ENCODE measurements around the gene CCDC183.
"Not testable (repeated sequence)": the region's sequence is repeated elsewhere in the genome, so short reads cannot be mapped to it uniquely, and the experiment has no call there.

CCDC183 gene

DNA sequence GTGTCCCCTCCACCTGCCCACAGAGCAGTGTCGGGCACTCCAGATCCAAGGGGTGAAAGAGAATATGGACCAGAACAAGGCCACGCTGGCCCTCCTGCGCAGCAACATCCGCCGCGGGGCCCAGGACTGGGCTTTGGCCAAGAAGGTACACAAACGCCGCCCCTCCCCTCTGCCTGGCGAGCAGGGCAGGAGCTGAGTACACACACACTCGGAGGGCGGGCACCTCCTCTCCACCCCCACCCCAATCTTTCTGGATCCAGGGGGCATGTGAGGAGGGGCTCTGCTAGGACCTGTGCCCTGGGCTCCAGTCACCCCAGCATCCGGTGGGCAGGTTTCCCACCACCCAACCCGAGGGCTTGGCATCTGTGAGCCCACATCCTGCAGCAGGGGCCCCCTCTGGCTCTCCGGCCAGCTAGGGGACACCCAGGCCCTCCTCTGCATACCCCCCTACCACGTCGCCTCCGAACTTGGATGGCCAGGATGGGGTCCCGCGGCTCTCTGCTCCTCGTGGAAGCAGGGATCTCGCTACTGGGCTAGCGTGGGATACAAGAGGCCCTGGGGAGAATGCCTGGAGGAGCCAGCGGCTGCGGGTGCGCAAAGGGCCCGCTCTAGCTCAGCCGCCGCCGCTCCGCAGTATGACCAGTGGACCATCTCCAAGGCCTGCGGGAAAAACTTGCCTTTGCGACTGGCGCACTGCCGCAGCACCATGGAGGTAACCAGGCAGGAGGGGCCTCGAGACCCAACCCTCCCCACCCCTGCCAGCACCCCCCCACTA lies 3.1 kb downstream of the CCDC183 start:
- Mint-ChIP-seq H3K4me3 (peak overlapping the region; percentile 17), H3K4me1 (peaks cover 12% of the 10 kb centered on the region), H3K27me3 (peaks cover 19% of the 10 kb centered on the region), H3K36me3 (ENCODE audit: low read depth) (no peaks in the 10 kb centered on the region), H3K9me3 (no peaks in the 10 kb centered on the region), H3K27ac (no peak overlapping the region)
- ATAC-seq (no peak), DNase-seq (no peak)

GRCh38 chr9:136799854-136800657 lies 3.9 kb downstream of the CCDC183 start:
- DNase-seq (peak; percentile 89), ATAC-seq (peak; percentile 63)
- Mint-ChIP-seq H3K27me3 (peaks cover 19% of the 10 kb centered on the region), H3K4me3 (peak overlapping the region; percentile 77), H3K27ac (no peak overlapping the region), H3K9me3 (no peaks in the 10 kb centered on the region), H3K36me3 (ENCODE audit: low read depth) (no peaks in the 10 kb centered on the region), H3K4me1 (peaks cover 12% of the 10 kb centered on the region)

DNA sequence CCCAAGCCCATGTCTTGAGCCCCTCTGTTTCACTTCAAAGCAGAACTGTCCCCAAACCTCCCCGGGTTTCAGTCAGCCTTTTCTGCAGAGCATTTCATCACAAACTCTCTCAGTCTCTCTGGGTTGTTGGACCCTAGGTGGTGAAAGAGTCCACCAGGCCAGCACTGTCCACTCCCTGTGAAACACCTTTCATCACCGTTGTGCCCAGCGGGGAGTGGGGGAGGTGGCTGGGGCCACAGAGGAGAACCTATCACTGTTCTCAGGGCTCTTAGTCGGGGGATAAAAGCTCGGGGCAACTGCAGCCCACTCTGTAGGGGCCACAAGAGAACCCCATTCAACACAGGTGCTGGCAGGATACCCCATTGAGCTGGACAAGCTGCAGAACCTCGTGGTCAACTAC lies 6.2 kb downstream of the CCDC183 start:
- Mint-ChIP-seq H3K27me3 (peaks cover 19% of the 10 kb centered on the region), H3K4me1 (peaks cover 21% of the 10 kb centered on the region), H3K9me3 (no peaks in the 10 kb centered on the region), H3K27ac (no peak overlapping the region), H3K36me3 (ENCODE audit: low read depth) (no peaks in the 10 kb centered on the region), H3K4me3 (no peak overlapping the region)
- DNase-seq (no peak), ATAC-seq (no peak)

DNA sequence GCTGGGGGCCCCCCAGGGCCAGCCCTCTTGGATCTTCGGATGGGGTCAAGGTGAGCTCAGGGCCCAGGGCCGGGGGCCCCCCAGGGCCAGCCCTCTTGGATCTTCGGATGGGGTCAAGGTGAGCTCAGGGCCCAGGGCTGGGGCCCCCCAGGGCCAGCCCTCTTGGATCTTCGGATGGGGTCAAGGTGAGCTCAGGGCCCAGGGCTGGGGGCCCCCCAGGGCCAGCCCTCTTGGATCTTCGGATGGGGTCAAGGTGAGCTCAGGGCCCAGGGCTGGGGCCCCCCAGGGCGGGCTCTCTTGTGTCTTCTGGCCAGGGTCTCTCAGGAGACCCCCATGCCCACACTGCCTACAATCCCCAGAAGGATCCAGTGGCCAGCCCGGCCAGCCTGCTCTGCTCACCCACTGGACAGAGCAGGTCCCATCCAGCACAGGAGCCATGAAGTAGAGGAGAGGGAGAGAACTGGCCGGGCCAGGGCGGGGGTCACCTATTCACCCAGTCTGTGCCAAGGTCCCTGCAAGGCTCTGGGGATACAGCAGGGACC lies 6.9 kb downstream of the CCDC183 start:
- H3K36me3 Mint-ChIP-seq (ENCODE audit: low read depth); DNase-seq; ATAC-seq; H3K9me3 Mint-ChIP-seq; H3K4me3 Mint-ChIP-seq; H3K27ac Mint-ChIP-seq: not testable (repeated sequence)
- Mint-ChIP-seq H3K4me1 (peaks cover 21% of the 10 kb centered on the region), H3K27me3 (peaks cover 19% of the 10 kb centered on the region)

GRCh38 chr9:136803551-136804508 lies 7.7 kb downstream of the CCDC183 start:
- Mint-ChIP-seq H3K9me3 (no peaks in the 10 kb centered on the region), H3K4me3 (no peak overlapping the region), H3K27ac (no peak overlapping the region), H3K4me1 (peaks cover 22% of the 10 kb centered on the region), H3K36me3 (ENCODE audit: low read depth) (no peaks in the 10 kb centered on the region), H3K27me3 (peaks cover 19% of the 10 kb centered on the region)
- no peak for DNase-seq
- no peak for ATAC-seq

DNA sequence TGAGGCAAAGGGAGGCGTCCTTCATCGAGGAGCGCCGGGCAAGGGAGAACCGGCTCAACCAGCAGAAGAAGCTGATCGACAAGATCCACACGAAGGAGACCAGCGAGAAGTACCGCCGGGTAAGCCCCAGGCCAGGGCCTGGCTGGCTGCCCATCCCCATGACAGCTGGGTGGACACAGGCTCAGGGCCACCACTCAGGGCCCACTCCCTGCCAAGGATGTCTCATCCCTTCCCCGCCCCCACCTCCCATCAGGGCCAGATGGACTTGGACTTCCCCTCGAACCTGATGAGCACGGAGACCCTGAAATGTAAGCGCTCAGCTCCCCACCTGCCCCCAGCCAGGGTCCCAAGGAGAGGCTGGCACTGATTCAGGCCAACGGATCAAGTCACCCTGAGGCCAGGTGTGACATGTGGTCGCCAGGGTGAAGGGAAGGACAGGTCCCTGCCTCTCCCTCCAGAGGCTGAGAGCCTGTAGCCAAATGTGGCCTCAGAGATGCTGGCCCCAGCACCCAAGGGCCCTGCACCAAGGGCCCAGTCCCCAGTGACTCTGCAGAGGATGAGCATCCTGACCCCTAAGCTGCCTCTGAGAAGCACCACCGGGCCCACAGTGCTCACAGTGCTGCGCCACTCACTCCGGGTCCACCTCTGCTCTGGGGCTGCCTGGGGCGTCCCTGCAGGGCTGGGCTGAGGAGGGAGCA lies 8.5 kb downstream of the CCDC183 start:
- Mint-ChIP-seq H3K9me3 (no peaks in the 10 kb centered on the region), H3K36me3 (ENCODE audit: low read depth) (peaks cover 2% of the 10 kb centered on the region), H3K27ac (no peak overlapping the region), H3K4me3 (no peak overlapping the region), H3K4me1 (peaks cover 31% of the 10 kb centered on the region), H3K27me3 (peaks cover 19% of the 10 kb centered on the region)
- DNase-seq (no peak), ATAC-seq (no peak)

DNA sequence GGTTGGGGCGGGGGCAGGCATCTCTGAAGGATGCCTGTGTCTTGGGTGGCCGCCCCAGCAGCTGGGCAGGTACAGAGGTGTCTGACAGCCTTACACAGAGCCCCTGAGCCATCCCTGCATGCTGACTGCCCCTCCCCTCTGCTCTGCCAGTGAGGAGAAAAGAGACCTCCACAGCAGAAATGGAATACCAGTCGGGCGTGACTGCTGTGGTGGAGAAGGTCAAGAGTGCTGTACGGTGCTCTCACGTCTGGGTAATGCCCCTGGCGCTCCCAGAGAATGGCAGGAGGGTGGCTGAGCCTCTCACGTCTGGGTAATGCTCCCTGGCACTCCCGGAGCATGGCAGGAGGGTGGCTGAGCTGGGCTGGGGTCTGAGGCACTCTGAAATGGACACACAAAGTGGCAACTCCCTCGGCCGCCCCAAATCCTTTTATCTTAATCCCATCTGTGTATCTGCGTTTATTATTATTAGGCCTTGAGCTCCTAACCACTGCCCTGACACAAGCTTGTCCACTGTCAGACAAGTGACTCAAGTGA lies 9.1 kb downstream of the CCDC183 start:
- Mint-ChIP-seq H3K4me1 (peaks cover 34% of the 10 kb centered on the region), H3K27ac (no peak overlapping the region), H3K4me3 (peak overlapping the region; percentile 6), H3K27me3 (peaks cover 17% of the 10 kb centered on the region), H3K9me3 (no peaks in the 10 kb centered on the region), H3K36me3 (ENCODE audit: low read depth) (peaks cover 8% of the 10 kb centered on the region)
- ATAC-seq (no peak), DNase-seq (no peak)

DNA sequence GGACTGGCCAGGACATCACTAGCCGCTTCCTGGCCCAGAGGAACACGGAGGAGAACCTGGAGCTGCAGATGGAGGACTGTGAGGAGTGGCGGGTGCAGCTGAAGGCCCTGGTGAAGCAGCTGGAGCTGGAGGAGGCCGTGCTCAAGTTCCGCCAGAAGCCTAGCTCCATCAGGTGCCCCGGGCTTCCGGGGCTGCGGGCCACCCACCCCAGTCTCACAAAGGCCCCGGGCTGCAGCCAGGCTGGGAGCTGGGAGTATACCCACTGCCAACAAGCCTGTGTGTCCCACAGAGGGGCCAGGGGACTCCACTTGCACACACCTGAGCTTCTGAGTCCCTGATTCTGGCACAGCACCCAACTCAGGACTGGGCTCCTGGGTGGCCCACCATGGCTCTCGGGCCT lies 9.9 kb downstream of the CCDC183 start:
- H3K36me3 Mint-ChIP-seq (ENCODE audit: low read depth) = peaks cover 12% of the 10 kb centered on the region
- no peak overlapping the region for H3K27ac Mint-ChIP-seq
- no peak for DNase-seq
- no peaks in the 10 kb centered on the region for H3K9me3 Mint-ChIP-seq
- peak overlapping the region; percentile 85 for H3K4me3 Mint-ChIP-seq
- ATAC-seq = no peak
- peaks cover 31% of the 10 kb centered on the region for H3K4me1 Mint-ChIP-seq
- peaks cover 10% of the 10 kb centered on the region for H3K27me3 Mint-ChIP-seq

DNA sequence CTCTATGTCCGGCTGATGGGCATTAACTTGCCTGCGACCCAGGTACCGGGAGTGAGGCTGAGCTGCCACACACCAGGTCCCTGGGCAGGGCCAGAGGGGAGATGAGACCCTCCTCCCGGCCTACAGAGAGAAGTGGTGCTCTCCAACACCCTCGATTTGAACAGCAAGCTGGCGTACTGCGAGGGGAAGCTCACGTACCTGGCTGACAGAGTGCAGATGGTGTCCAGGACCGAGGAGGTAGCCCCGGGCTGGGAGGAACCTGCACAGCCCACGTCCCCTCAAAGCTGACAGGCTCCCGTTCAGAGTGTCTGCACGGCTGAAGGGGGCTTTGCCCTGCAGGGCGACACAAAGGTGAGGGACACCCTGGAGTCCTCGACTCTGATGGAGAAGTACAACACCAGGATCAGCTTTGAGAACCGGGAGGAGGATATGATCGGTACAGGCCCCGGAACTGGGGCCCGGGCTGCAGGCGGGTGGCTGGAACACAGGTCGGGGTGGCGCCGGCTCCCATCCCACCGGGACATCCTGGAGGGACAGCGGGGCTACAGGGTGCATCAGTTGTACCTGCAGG lies 10.6 kb downstream of the CCDC183 start:
- Mint-ChIP-seq H3K27ac (peak overlapping the region; percentile 89), H3K9me3 (no peaks in the 10 kb centered on the region), H3K27me3 (peaks cover 6% of the 10 kb centered on the region), H3K4me3 (peak overlapping the region; percentile 85), H3K36me3 (ENCODE audit: low read depth) (peaks cover 12% of the 10 kb centered on the region), H3K4me1 (peaks cover 29% of the 10 kb centered on the region)
- ATAC-seq (no peak), DNase-seq (no peak)

GRCh38 chr9:136807281-136808074 lies 11.3 kb downstream of the CCDC183 start, which contains the start of gene RABL6:
Gene RABL6, plus strand, starts transcription at chr9:136807948. Its CDS starts 249 bp downstream, at chr9:136808197.
- ATAC-seq (peak; percentile 85), DNase-seq (peak; percentile 83)
- Mint-ChIP-seq H3K27ac (peak within 1 kb of the TSS; percentile 89), H3K36me3 (ENCODE audit: low read depth) (peaks cover 12% of the 10 kb centered on the region), H3K9me3 (no peaks in the 10 kb centered on the region), H3K27me3 (no peaks in the 10 kb centered on the region), H3K4me3 (peak within 1 kb of the TSS; percentile 85), H3K4me1 (peaks cover 29% of the 10 kb centered on the region)

DNA sequence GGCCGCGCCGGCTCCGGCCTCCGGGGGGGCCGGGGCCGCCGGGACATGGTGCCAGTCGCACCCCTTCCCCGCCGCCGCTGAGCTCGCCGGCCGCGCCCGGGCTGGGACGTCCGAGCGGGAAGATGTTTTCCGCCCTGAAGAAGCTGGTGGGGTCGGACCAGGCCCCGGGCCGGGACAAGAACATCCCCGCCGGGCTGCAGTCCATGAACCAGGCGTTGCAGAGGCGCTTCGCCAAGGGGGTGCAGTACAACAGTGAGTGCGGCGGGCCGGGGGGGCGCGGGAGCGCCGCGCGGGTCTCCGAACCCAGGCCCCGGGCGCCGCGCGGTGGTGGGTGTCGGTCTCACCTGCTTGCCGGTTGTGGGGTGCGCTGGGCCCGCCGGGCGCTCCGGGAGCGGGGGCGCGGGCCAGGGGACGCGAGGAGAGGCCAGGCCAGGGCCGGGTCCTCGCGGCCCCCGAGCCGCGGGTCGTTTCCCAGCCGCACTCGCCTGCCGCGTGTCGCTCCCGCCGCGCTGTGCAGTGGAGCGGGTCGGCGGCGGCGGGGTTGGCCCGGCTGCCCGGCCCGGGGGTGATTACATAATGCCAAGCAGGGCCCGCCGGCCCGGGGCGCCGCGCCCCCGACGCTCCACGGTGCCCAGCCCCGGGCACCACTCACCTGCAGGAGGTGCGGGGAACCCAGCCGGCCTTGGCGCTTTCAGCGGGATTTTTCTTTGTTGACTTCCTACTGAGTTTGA lies 12.1 kb downstream of the CCDC183 start:
- ATAC-seq (peak; percentile 11), DNase-seq (peak; percentile 51)
- Mint-ChIP-seq H3K27ac (peak overlapping the region; percentile 62), H3K36me3 (ENCODE audit: low read depth) (peaks cover 18% of the 10 kb centered on the region), H3K9me3 (no peaks in the 10 kb centered on the region), H3K4me3 (peak overlapping the region; percentile 78), H3K27me3 (no peaks in the 10 kb centered on the region), H3K4me1 (peaks cover 36% of the 10 kb centered on the region)

DNA sequence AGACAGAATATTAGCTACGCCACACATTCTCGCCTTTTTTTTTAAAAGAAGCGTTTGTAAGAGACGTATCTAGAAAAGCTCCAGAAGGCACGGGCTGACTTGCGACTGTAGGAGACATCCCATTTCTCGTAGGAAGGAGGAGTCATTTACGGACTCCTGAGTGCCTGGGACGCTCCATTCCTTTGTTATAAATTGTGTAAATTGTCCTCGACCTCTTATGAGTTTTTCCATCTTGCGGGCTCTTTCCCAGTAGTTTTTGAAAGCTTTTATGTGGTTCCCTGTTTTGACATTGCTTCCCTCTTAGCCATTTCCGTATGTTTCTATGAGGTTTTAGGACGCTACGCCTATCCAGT lies 12.6 kb downstream of the CCDC183 start:
- ATAC-seq (no peak), DNase-seq (no peak)
- no peaks in the 10 kb centered on the region for H3K27me3 Mint-ChIP-seq
- peak overlapping the region; percentile 78 for H3K4me3 Mint-ChIP-seq
- peaks cover 22% of the 10 kb centered on the region for H3K36me3 Mint-ChIP-seq (ENCODE audit: low read depth)
- no peaks in the 10 kb centered on the region for H3K9me3 Mint-ChIP-seq
- peak overlapping the region; percentile 62 for H3K27ac Mint-ChIP-seq
- peaks cover 38% of the 10 kb centered on the region for H3K4me1 Mint-ChIP-seq

Measured in activated naive CD8-positive, alpha-beta T cell treated with anti-CD3 and anti-CD28 coated beads, Interleukin-2, amount 50 U/mL, for 24 hours (primary cell).